Measurements from ENCODE around the gene CUBN. TPM values are rescaled to one million over a fixed set of nuclear protein-coding genes. Genes with fewer than 3 reads are reported as not detected.
A peak's percentile ranks its signal among the peaks of the same experiment; 100 is the strongest.

Gene CUBN
- total RNA-seq, 4 donors from 2014 or later = 13.4 to 31.0 (median 19.7) TPM

GRCh38 chr10:16890691-16891090 lies 238.9 kb downstream of the CUBN start:
- TF ChIP-seq POLR2A (IDR thresholded peaks at IDR 0.05) = no peak
- no peak for TF ChIP-seq CTCF (IDR thresholded peaks at IDR 0.05)
- Histone ChIP-seq H3K4me3 (replicated peaks in 1 of 3) (no peak overlapping the region), H3K9me3 (no peaks in the 10 kb centered on the region), H3K4me1 (peaks cover 5 to 8% of the 10 kb centered on the region in 2 donors), H3K27me3 (no peaks in the 10 kb centered on the region), H3K36me3 (no peaks in the 10 kb centered on the region), H3K27ac (peak overlapping the region in 1 of 3 donors; percentile 11)
- 76 to 81% methylated on average over 6 of the region's 6 CpGs for WGBS, 2 donors
- no peak for DNase-seq
- intact Hi-C loops (cut with DNase I) = no loop called here

GRCh38 chr10:16887565-16887964 lies 242.0 kb downstream of the CUBN start:
- intact Hi-C loops (cut with DNase I) = no loop called here
- no peak for TF ChIP-seq CTCF (IDR thresholded peaks at IDR 0.05)
- no peak for TF ChIP-seq POLR2A (IDR thresholded peaks at IDR 0.05)
- H3K4me1 ChIP-seq = peaks cover 5 to 8% of the 10 kb centered on the region in 2 donors
- 62 to 63% methylated on average over 3 of the region's 3 CpGs for WGBS, 2 donors
- H3K4me3 ChIP-seq (replicated peaks in 1 of 3) = no peak overlapping the region
- no peaks in the 10 kb centered on the region for H3K9me3 ChIP-seq
- no peak overlapping the region for H3K27ac ChIP-seq
- no peaks in the 10 kb centered on the region for H3K36me3 ChIP-seq
- DNase-seq = no peak
- no peaks in the 10 kb centered on the region for H3K27me3 ChIP-seq

GRCh38 chr10:16886031-16886430 lies 243.6 kb downstream of the CUBN start:
- no peaks in the 10 kb centered on the region for H3K9me3 ChIP-seq
- no peaks in the 10 kb centered on the region for H3K36me3 ChIP-seq
- intact Hi-C loops (cut with DNase I) = no loop called here
- TF ChIP-seq POLR2A (IDR thresholded peaks at IDR 0.05) = no peak
- no peak overlapping the region for H3K27ac ChIP-seq
- WGBS, 2 donors = 90 to 98% methylated on average over 2 of the region's 2 CpGs
- no peaks in the 10 kb centered on the region for H3K27me3 ChIP-seq
- no peak for DNase-seq
- no peak overlapping the region for H3K4me3 ChIP-seq (replicated peaks in 1 of 3)
- peaks cover 5 to 6% of the 10 kb centered on the region in 2 donors for H3K4me1 ChIP-seq

DNA sequence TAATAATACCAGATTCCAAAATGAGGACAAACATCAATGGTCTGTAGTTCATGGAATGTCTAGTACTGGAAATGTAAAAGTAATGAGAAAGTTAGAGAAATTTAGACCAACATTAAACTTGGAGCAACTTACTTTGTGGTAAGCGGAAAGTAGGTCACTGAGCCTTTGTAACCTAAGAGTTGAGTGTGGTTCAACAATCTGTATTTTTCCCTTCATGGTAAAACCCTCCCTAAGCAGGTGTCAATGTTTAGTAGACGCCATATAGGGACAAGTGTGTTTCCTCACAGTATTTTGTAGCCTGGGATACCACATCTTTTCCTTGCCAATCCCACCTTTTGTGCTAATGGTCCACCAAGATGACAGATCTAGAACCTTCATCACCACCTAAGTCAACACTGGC lies 245.1 kb downstream of the CUBN start:
- H3K9me3 ChIP-seq = no peaks in the 10 kb centered on the region
- H3K4me3 ChIP-seq (replicated peaks in 1 of 3) = no peak overlapping the region
- intact Hi-C loops (cut with DNase I) = no loop called here
- DNase-seq = no peak
- peaks cover 3% of the 10 kb centered on the region in 2 donors for H3K4me1 ChIP-seq
- WGBS, 2 donors = 93 to 97% methylated on average over 2 of the region's 2 CpGs
- H3K27me3 ChIP-seq = no peaks in the 10 kb centered on the region
- no peaks in the 10 kb centered on the region for H3K36me3 ChIP-seq
- H3K27ac ChIP-seq = no peak overlapping the region
- TF ChIP-seq POLR2A (IDR thresholded peaks at IDR 0.05) (no peak), CTCF (IDR thresholded peaks at IDR 0.05) (no peak)

- H3K9me3 ChIP-seq = no peaks in the 10 kb centered on the region
- no peaks in the 10 kb centered on the region for H3K27me3 ChIP-seq
- no peak overlapping the region for H3K27ac ChIP-seq
- WGBS, 2 donors = 90 to 97% methylated on average over 4 of the region's 4 CpGs
- no peak for DNase-seq
- no peak overlapping the region for H3K4me3 ChIP-seq (replicated peaks in 1 of 3)
- H3K36me3 ChIP-seq = no peaks in the 10 kb centered on the region
- intact Hi-C loops (cut with DNase I) = no loop called here
- TF ChIP-seq CTCF (IDR thresholded peaks at IDR 0.05) (no peak), POLR2A (IDR thresholded peaks at IDR 0.05) (no peak)
- no peaks in the 10 kb centered on the region for H3K4me1 ChIP-seq
Measured at GRCh38 chr10:16883084-16883483, 246.5 kb downstream of the CUBN start.

DNA sequence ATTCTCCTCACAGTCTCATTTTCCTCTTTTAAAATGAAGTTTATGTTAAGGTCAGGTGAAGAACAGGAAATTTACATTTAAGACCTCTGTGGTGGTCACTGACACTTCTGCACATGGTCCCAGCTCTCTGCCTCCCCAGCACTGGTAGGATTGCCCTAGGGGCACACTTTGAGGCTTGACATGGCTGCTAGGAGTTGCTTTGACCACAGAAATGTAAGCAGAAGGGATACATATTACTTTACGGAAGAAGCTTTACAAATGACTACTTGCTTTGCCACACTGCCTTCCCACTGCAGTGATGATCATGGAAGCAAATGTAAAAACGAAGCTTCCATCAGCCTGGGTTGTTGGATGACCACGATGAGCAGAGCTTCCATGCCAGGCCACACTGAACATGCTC lies 259.3 kb downstream of the CUBN start:
- H3K27ac ChIP-seq = no peak overlapping the region
- H3K4me3 ChIP-seq (replicated peaks in 1 of 3) = no peak overlapping the region
- intact Hi-C loops (cut with DNase I) = no loop called here
- no peak for TF ChIP-seq POLR2A (IDR thresholded peaks at IDR 0.05)
- H3K27me3 ChIP-seq = no peaks in the 10 kb centered on the region
- no peaks in the 10 kb centered on the region for H3K36me3 ChIP-seq
- peaks cover 8 to 9% of the 10 kb centered on the region in 2 donors for H3K4me1 ChIP-seq
- DNase-seq = no peak
- 95 to 96% methylated on average over 3 of the region's 3 CpGs for WGBS, 2 donors
- H3K9me3 ChIP-seq = no peaks in the 10 kb centered on the region
